NCI-H526 (cell line): ENCODE data around the gene PCIF1.
"Not testable (repeated sequence)": the region's sequence is repeated elsewhere in the genome, so short reads cannot be mapped to it uniquely, and the experiment has no call there.

Experiments
- DNase-seq, 2 experiments: peaks; one replicate each; lab custom pipeline; 2025; lab: John Stamatoyannopoulos, UW

The PCIF1 gene

GRCh38 chr20:45967551-45968080 lies 33.1 kb downstream of the PCIF1 start:
- no peak for DNase-seq

DNA sequence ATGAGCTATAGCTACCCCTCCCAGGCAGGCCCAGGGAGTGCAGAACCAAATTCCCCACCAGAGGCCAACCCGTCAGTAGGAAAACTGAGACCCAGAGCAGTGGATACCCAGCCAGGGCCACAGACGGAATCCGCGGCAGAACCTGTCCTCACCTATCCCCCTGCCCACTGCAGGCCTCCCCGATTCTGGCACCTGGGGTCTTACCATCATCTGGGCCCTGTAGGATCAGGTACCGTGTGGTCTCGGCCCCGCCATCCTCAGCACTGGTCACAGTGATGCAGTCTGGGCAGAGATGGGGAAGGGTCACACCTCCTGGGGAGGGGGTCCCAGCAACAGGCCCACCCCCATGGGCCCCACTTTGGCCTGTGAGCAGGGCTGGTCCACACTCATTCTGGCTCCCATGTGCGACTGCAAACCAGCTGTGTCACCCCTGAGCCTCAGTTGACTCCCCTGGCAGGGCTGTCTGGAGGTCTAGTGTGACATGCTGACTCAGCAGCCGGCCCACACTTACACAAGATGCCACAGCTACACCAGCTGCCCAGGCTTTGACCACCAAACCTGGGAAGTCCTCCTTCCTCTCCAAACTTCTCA lies 33.7 kb downstream of the PCIF1 start:
- DNase-seq, result no peak

DNA sequence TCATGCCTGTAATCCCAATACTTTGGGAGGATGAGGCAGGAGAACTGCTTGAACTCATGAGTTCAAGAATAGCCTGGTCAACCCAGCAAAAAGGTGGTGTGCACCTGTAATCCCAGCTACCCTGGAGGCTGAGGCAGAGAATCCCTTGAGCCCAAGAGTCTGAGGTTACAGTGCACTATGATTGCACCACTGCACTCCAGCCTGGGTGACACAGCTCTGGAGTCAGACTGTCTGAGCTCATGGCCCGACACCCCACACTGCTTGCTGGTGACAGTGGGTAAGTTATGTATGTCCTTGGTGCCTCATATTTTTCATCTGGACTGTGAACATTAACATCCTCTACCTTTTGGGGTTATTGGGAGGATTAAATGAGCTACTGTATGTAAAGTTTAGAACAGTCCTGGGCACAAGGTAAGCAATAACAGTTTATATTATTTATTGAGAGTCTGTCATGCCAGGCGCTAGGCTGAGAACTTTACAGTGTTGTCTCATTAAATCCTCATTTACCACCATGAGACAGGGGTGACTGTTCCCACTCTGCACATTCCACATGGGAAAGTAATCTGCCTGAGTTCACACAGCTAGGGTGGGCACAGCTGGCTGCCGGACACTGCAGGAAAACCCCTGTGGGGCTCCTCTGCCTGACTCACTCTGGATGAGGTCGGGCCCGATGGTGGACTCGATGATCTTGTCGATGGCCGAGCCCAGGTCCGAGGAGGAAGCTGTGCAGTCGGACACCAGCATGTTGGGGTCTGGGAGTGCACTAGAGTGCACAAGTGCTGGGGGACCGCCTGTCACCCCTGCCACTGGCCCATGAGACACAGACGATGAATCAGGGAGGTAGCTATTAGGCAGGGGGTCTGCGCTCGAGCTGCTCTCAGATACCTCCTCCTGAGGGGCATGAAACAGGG lies 34.6 kb downstream of the PCIF1 start:
- DNase-seq, result no peak

- peak; percentile 68 to 86 for DNase-seq
Observed at GRCh38 chr20:45969712-45970634, 35.5 kb downstream of the PCIF1 start.

- peak in 1 of 2 experiments; percentile 59 for DNase-seq
Observed at GRCh38 chr20:45970646-45971424, 36.4 kb downstream of the PCIF1 start.

DNA sequence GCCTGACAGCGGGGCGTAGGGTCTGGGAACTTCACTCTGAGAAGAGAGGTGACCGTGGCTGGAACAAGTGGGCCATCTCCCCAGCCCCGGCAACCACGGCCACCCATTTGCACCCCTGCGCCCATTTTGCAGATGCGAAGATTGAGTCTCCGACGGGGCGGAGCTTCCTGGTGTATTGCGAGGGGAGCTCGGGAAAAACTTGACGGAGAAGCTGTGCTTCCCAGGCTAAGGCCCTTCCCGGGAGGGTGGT lies 36.9 kb downstream of the PCIF1 start:
- DNase-seq, result no peak

- DNase-seq, result peak; percentile 94 to 98
Observed at GRCh38 chr20:45971675-45972499, 37.4 kb downstream of the PCIF1 start, which contains the start of gene ZNF335. ZNF335 (minus strand) TSS chr20:45972203; CDS start chr20:45971410, 793 bp downstream.

DNA sequence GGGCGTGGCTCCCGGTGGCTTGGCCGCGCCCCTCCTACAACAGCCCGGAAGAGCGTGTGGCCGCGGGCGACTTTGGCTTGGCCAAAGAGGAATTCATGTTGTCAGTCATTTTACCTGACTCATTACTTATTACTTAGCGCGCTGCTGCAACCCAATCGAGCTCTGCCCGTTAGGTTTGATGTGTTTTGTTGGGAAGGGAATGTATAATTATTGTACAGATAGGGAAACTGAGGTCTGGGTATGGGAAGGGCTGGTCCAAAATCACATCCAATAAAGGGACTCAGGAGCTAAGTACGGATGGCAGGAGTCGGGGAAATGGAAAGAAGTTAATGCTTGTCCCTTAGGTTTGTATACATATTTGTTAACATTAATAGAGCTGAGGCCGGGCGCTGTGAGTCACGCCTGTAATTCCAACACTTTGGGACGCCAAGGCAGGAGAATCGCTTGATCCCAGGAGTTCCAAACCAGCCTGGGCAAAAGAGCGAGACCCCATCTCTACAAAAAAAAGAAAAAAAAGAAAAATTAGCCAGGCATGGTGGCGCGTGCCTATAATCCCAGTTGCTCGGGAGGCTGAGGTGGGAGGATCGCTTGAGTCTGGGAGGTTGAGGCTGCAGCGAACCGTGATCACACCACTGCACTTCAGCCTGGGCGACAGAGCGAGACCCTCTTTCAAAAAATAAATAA lies 38.2 kb downstream of the PCIF1 start:
- no peak for DNase-seq

GRCh38 chr20:45974896-45975565 lies 40.5 kb downstream of the PCIF1 start:
- DNase-seq, result no peak

- DNase-seq, result no peak
Observed at GRCh38 chr20:45975686-45976085, 41.2 kb downstream of the PCIF1 start.

DNA sequence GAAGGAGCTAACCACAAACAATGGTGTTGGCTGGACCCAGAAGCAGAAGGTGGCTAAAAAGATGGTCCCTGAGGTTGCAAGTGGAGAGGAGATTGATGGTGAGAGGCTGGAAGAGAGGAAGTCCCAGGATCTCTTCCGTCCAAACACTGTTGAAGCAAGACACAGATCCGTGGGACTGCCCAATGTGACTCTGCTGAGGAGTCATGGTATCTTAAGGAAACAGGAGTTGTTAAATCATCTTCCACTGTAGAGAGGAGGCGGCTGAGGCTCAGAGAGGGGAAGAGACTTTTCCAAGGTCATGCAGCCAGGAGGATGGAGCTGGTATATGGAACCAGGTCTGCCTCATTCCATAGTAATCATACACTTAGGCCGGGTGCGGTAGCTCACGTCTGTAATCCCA lies 41.6 kb downstream of the PCIF1 start:
- DNase-seq, result no peak

DNA sequence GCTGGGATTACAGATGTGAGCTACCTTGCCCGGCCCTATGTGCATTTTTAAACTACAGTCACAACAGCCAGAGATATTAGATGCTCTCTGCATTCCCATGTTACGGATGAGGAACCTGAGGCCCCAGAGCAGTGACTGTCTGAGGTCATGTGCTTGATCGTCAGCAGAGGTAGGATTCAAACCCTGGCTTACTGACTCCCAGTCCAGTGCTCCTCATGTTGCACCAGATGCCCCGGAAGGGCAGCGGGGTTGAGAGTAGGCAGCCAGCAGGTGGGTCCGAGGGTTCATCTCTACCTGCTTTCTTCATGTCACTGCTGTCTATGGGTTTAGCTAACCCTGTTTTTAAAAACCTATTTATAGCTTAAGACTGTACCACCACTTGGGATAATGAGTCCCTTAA lies 46.8 kb downstream of the PCIF1 start:
- DNase-seq, result no peak

GRCh38 chr20:45983279-45983743 lies 48.8 kb downstream of the PCIF1 start:
- no peak for DNase-seq

DNA sequence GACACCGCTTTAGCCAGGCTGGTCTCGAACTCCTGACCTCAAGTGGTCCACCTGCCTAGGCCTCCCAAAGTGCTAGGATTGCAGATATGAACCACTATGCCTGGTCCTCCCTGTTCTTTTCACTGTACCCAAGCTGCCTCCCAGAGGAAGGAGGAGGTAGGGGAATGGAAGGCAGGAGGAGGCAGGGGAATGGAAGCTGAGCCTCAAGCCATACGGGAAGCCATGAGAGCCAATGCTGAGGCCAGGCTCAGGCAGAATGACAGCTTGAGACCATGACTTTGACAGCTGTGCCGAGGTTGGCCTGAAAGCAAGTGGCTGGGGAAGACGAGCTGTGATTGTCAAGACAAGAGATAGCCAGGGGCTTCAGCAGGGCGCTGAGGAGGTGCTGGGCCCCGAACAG lies 51.1 kb downstream of the PCIF1 start:
- DNase-seq, result no peak

- DNase-seq, result peak in 1 of 2 experiments; percentile 86
Observed at GRCh38 chr20:45987108-45987780, 52.8 kb downstream of the PCIF1 start.

DNA sequence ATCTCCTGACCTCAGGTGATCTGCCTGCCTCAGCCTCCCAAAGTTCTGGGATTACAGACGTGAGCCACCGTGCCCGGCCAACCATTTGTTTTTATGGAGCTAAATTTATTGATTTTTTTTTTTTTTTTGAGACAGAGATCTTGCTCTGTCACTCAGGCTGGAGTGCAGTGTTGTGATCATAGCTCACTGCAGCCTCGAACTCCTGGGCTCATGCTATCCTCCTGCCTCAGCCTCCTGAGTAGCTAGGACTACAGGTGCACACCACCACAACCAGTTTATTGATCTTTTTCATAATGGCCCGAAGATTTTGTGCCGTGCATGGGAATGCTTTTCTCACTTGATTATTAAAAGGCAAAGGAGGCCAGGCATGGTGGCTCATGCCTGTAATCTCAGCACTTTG lies 54.3 kb downstream of the PCIF1 start:
- not testable (repeated sequence) for DNase-seq

DNA sequence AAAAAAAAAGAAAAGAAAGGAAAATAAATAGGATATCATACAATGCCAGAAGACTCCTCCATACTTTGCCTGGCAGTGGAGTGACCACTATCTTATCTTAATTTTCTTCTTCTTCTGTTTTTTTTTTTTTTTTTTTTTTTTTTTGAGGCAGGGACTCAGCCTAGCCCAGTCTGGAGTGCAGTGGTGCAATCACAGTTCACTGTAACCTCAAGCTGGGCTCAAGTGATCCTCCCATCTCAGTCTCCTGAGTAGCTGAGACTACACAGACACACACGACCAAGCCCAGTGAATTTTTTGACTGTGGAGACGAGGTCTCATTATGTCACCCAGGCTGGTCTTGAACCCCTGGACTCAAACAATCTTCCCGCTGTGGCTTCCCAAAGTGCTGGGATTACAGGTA lies 57.1 kb downstream of the PCIF1 start:
- DNase-seq, result no peak

DNA sequence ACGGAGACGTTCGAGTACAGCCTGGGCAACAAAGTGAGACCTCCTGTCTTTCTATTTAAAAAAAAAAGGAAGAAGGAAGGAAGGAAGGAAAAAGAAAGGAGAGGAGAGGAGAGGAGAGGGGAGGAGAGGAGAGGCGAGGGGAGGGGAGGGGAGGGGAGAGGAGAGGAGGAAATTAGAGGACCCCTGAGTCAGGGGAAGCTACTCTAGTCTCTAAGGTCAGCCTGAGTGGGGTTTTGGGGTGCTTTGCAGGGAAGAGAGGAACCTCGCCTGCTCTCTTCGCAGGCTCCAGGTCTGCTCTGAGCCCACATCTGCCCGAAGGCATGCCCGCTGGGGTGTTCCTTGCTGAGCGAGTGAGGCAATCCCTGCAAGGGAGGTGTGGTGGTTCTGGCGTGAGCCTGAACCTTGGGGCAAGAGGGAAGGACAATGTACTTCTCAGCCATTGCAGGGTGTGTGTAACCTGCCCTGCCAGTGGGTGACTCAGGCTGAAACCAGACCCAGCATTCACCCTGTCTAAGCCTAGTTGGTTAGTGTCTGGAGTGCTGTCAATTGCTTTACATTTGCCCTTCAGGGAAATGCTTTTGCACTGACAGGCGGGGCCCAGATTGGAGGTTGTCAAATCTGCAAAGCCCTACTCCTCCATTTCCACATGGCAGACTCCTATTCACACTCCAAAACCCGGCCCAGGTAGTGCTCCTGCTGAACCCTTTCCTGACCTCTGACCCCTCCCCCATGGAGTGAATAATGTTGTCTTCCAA lies 58.9 kb downstream of the PCIF1 start:
- DNase-seq, result peak in 1 of 2 experiments; percentile 56
